BLaER1 treated with 17β-estradiol and CSF1 and Interleukin-3, amounts not matched to agents 10 nM and 100 nM (cell line): ENCODE data around the gene GNAT1.

ENCODE experiments used
- H3K27ac ChIP-seq, 11 experiments: shearing (Covaris generic); formaldehyde crosslinking; 2 replicates each; pipeline ENCODE4 v1.8.1; 2022
- H3K27me3 ChIP-seq, 11 experiments: shearing (Covaris generic); formaldehyde crosslinking; 2 replicates each; pipeline ENCODE4 v1.8.1; 2022
- H3K36me3 ChIP-seq, 11 experiments: shearing (Covaris generic); formaldehyde crosslinking; 2 replicates each; pipeline ENCODE4 v1.8.1; 2022
- H3K4me1 ChIP-seq, 10 experiments: shearing (Covaris generic); formaldehyde crosslinking; 2 replicates each; pipeline ENCODE4 v1.8.1; 2022
- H3K4me2 ChIP-seq, 11 experiments: shearing (Covaris generic); formaldehyde crosslinking; 2 replicates each; pipeline ENCODE4 v1.8.1; 2022
- H3K4me3 ChIP-seq, 10 experiments: shearing (Covaris generic); formaldehyde crosslinking; 2 replicates each; pipeline ENCODE4 v1.8.1; 2022
- H3K9ac ChIP-seq, 11 experiments: shearing (Covaris generic); formaldehyde crosslinking; 2 replicates each; pipeline ENCODE4 v1.8.1; 2022
- H3K9me3 ChIP-seq, 11 experiments: shearing (Covaris generic); formaldehyde crosslinking; replicated peaks in 1 of 11; 2 replicates each; pipeline ENCODE4 v1.8.1; 2022
- H4K20me1 ChIP-seq, 11 experiments: shearing (Covaris generic); formaldehyde crosslinking; 2 replicates each; pipeline ENCODE4 v1.8.1; 2022
- Cebpa-rat ChIP-seq, 11 experiments: shearing (Covaris generic); IDR thresholded peaks; 2 replicates each; pipeline ENCODE4 v1.8.1; 2022

Gene GNAT1

DNA sequence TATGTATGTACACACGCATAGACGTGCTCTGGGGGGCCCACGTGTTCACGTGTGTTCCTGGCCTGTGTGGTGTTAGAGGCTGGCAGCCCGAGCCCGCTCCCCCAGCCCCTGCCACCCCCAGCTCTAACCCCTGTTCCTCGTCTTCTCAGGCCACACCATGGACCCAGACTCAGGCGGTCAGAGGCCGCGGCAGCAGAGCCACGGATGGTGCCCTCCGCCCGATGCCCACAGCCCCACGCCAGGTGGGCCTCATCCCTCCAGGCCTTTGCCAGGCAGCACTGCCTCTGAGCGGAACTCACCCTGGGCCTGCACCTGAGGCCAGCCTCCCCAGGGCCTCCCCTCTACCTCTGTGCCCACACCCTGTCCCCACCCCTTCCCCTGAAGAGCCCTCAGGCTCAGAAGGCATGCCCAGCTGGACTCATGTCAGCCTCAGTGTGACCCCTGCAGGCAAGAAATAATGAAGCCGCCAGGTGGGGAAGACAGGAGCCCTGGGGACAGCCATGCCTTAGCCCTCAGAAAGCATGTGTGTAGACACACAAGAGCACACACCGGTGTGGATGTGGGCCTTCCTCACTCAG is 16.4 kb upstream of the GNAT1 start:
- peaks cover 0 to 44% (median 28%) of the 10 kb centered on the region in 11 experiments; a peak in 14 of 22 replicates for H3K36me3 ChIP-seq
- H3K27me3 ChIP-seq = no peaks in the 10 kb centered on the region
- H3K9ac ChIP-seq = no peak overlapping the region
- no peak overlapping the region for H3K27ac ChIP-seq
- no peaks in the 10 kb centered on the region for H3K9me3 ChIP-seq
- peaks cover 26 to 46% (median 45%) of the 10 kb centered on the region in 10 experiments for H3K4me1 ChIP-seq
- no peak for TF ChIP-seq Cebpa-rat (IDR thresholded peaks at IDR 0.05)
- H3K4me3 ChIP-seq = no peak overlapping the region
- H3K4me2 ChIP-seq = no peak overlapping the region
- peaks cover 0 to 37% (median 0%) of the 10 kb centered on the region in 11 experiments; a peak in 7 of 22 replicates for H4K20me1 ChIP-seq

DNA sequence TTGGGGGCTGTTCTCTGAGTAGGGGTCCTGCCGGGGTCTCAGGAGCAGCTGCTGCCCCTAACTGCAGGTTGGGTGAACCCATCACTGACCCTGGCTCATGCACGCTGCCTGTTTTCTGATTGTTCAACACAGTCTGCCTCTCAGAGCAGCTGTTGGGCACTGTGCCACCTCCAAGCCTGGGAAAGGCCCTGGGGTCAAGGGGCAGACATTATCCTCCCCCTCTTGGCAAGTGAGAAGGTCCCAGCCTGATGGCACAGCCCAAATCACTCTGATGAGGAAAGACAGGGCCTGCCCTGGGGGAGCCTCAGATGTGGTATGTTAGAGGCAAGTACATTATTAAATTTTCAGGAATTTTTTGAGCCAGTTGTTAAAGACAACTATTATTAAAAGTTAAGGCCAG is 14.1 kb upstream of the GNAT1 start:
- Histone ChIP-seq H3K9ac (no peak overlapping the region), H3K27ac (no peak overlapping the region), H3K4me3 (no peak overlapping the region), H3K27me3 (no peaks in the 10 kb centered on the region), H3K4me2 (no peak overlapping the region), H4K20me1 (peaks cover 0 to 19% (median 0%) of the 10 kb centered on the region in 11 experiments; a peak in 5 of 22 replicates), H3K9me3 (no peaks in the 10 kb centered on the region), H3K36me3 (peaks cover 0 to 56% (median 37%) of the 10 kb centered on the region in 11 experiments; a peak in 14 of 22 replicates), H3K4me1 (peaks cover 3 to 23% (median 22%) of the 10 kb centered on the region in 10 experiments; a peak in 18 of 20 replicates)
- no peak for TF ChIP-seq Cebpa-rat (IDR thresholded peaks at IDR 0.05)

DNA sequence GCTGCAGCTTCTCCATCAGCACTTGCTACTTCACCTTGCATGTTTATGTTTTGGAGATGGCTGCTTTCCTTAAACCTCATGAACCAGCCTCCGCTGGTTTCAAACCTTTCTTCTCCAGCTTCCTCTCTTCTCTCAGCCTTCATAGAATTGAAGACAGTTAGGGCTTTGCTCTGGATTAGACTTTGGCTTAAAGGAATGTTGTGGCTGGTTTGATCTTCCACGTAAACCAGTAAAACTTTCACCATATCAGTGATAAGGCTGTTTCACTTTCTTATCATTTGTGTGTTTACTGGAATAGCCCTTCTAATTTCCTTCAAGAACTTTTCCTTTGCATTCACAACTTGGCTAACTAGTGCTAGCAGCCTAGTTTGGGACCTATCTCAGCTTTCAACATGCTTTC is 11.7 kb upstream of the GNAT1 start:
- H3K4me1 ChIP-seq = peaks cover 0 to 5% (median 0%) of the 10 kb centered on the region in 10 experiments; a peak in 5 of 20 replicates
- peaks cover 0 to 66% (median 34%) of the 10 kb centered on the region in 11 experiments; a peak in 14 of 22 replicates for H3K36me3 ChIP-seq
- no peaks in the 10 kb centered on the region for H3K9me3 ChIP-seq
- H3K9ac ChIP-seq = no peak overlapping the region
- no peak for TF ChIP-seq Cebpa-rat (IDR thresholded peaks at IDR 0.05)
- no peak overlapping the region; a peak in 1 of 22 replicates for H3K4me2 ChIP-seq
- no peak overlapping the region for H3K4me3 ChIP-seq
- H3K27ac ChIP-seq = no peak overlapping the region
- H3K27me3 ChIP-seq = no peaks in the 10 kb centered on the region
- H4K20me1 ChIP-seq = no peaks in the 10 kb centered on the region; a peak in 2 of 22 replicates

DNA sequence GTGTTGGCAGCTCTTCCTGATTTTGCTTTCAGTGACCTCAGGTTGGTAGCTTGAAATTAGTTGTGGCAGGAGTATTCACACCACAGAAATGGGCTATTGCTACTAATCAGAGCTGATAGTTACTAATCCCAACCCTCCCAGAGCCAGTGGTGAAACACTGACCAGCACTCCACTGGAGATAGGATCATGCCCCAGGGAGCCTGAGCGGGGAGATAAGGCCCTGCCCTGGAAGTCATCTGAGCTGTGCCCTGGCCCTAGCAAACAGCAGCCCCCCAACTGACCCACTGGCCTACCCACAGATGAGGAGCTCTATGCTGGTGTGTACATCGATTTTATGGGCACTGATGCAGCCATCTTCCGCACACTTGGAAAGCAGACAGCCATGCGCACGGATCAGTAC is 9.4 kb upstream of the GNAT1 start:
- no peak overlapping the region for H3K27ac ChIP-seq
- H3K9me3 ChIP-seq = no peaks in the 10 kb centered on the region
- H3K9ac ChIP-seq = no peak overlapping the region
- no peaks in the 10 kb centered on the region for H3K27me3 ChIP-seq
- H3K36me3 ChIP-seq = peaks cover 0 to 67% (median 40%) of the 10 kb centered on the region in 11 experiments; a peak in 14 of 22 replicates
- no peak overlapping the region for H3K4me3 ChIP-seq
- H3K4me2 ChIP-seq = no peak overlapping the region
- H4K20me1 ChIP-seq = peaks cover 0 to 9% (median 0%) of the 10 kb centered on the region in 11 experiments; a peak in 2 of 22 replicates
- TF ChIP-seq Cebpa-rat (IDR thresholded peaks at IDR 0.05) = no peak
- peaks cover 0 to 5% (median 0%) of the 10 kb centered on the region in 10 experiments; a peak in 1 of 20 replicates for H3K4me1 ChIP-seq

DNA sequence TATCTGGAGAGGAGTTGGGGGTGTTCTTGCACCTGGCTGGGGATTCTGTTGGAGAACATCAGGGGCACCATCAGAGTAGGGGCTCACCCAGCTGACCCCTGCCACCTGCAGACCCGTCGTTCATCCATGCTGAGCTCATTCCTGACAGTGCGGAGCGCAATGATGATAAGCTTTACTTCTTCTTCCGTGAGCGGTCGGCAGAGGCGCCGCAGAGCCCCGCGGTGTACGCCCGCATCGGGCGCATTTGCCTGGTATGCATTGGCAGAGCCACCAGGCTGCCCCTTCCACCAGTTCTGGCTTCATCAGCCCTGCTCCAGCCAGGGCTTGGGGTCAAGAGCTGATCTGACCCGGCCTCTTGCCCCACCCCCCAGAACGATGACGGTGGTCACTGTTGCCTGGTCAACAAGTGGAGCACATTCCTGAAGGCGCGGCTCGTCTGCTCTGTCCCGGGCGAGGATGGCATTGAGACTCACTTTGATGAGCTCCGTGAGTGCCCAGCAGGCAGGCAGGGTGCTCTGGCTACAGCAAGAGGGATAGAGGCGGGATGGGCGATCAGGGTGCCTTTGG is 8.8 kb upstream of the GNAT1 start:
- Histone ChIP-seq H3K9ac (no peak overlapping the region), H3K36me3 (peaks cover 0 to 67% (median 34%) of the 10 kb centered on the region in 11 experiments; a peak in 14 of 22 replicates), H3K27me3 (no peaks in the 10 kb centered on the region)

DNA sequence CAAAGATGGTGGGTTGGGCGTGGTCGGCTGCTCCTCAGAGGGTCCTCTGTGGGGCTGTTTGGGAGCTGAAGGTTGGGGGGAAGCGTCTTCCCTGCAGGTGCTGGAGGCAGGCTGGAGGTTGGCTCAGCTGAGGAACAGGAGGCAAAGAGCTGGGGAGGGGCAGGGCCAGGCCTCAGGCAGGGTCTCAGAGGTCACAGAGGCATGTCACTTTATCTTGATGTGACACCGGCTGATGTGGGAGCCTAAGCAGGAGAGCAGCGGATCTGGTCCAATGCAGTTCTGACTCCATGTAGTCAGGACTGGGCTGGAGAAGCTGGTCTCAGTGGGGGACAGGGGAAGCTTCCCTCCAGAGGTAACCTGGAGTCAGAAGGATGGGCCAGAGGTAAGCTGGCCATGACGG is 7.7 kb upstream of the GNAT1 start:
- no peaks in the 10 kb centered on the region for H3K9me3 ChIP-seq

More for the DNA sequence above, 8.8 kb upstream of the GNAT1 start:
- Histone ChIP-seq H3K4me3 (no peak overlapping the region), H3K27ac (no peak overlapping the region), H3K4me2 (no peak overlapping the region), H3K9me3 (no peaks in the 10 kb centered on the region), H3K4me1 (peaks cover 0 to 5% (median 0%) of the 10 kb centered on the region in 10 experiments; a peak in 1 of 20 replicates), H4K20me1 (peaks cover 0 to 9% (median 0%) of the 10 kb centered on the region in 11 experiments; a peak in 2 of 22 replicates)
- TF ChIP-seq Cebpa-rat (IDR thresholded peaks at IDR 0.05) = no peak

DNA sequence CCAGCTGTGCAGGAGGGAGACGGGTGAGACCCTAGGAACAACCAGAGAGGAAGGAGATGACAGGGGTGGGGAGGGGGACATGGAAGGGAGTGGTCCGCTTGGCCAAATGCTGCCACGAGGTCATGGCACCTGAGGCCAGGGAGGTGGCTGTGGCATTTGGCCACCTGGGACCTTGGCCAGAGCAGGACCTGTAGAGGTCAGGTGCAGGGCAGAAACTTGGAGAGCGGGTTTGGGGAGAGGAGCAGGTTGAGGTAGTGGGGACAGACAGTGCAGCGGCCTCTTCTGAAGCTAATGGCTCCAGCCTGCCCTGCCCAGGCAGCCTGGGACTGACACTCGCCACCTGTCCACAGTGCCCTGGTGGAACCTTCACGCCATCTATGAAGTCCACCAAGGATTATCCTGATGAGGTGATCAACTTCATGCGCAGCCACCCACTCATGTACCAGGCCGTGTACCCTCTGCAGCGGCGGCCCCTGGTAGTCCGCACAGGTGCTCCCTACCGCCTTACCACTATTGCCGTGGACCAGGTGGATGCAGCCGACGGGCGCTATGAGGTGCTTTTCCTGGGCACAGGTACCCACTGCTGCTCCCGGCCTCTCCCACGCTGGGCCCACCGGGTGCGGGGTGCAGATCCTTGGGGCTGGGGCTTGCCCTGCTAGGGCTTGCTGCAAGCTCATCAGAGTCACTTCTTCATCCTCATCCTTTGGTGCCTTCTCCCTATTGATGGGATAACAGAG is 7.0 kb upstream of the GNAT1 start:
- TF ChIP-seq Cebpa-rat (IDR thresholded peaks at IDR 0.05) = no peak
- Histone ChIP-seq H3K4me3 (no peak overlapping the region), H3K9ac (no peak overlapping the region), H3K4me2 (no peak overlapping the region), H3K27ac (no peak overlapping the region), H3K9me3 (no peaks in the 10 kb centered on the region), H3K4me1 (peaks cover 4 to 13% (median 11%) of the 10 kb centered on the region in 10 experiments; a peak in 19 of 20 replicates), H4K20me1 (peaks cover 0 to 14% (median 0%) of the 10 kb centered on the region in 11 experiments; a peak in 3 of 22 replicates), H3K27me3 (no peaks in the 10 kb centered on the region), H3K36me3 (peaks cover 0 to 66% (median 33%) of the 10 kb centered on the region in 11 experiments; a peak in 13 of 22 replicates)

More for the DNA sequence above, 7.7 kb upstream of the GNAT1 start:
- H3K4me1 ChIP-seq = peaks cover 0 to 6% (median 5%) of the 10 kb centered on the region in 10 experiments; a peak in 19 of 20 replicates
- H3K27ac ChIP-seq = no peak overlapping the region
- no peak overlapping the region for H3K4me3 ChIP-seq
- H3K36me3 ChIP-seq = peaks cover 0 to 66% (median 33%) of the 10 kb centered on the region in 11 experiments; a peak in 13 of 22 replicates
- no peaks in the 10 kb centered on the region for H3K27me3 ChIP-seq
- no peak overlapping the region for H3K9ac ChIP-seq
- no peak overlapping the region for H3K4me2 ChIP-seq
- no peak for TF ChIP-seq Cebpa-rat (IDR thresholded peaks at IDR 0.05)
- peaks cover 0 to 10% (median 0%) of the 10 kb centered on the region in 11 experiments; a peak in 2 of 22 replicates for H4K20me1 ChIP-seq

DNA sequence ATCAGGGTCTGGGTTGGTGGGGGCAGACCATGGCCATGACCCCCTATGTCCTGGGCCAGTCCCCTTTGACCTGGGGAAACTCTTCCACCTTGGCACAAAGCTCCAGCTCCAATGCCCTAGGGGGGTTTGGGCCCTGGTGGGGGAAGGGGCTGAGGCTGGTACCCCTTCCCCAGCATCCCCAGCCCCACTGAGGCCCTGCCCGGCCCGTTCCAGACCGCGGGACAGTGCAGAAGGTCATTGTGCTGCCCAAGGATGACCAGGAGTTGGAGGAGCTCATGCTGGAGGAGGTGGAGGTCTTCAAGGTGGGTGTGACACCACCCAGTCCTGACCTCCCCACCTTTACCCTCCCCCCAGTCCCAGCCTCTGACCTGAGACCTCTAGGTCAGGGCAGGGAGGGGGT is 6.2 kb upstream of the GNAT1 start:
- H3K4me2 ChIP-seq = no peak overlapping the region
- no peak overlapping the region for H3K9ac ChIP-seq
- TF ChIP-seq Cebpa-rat (IDR thresholded peaks at IDR 0.05) = no peak
- no peaks in the 10 kb centered on the region for H3K27me3 ChIP-seq
- H3K4me1 ChIP-seq = peaks cover 8 to 19% (median 14%) of the 10 kb centered on the region in 10 experiments
- H3K9me3 ChIP-seq = no peaks in the 10 kb centered on the region
- H3K27ac ChIP-seq = no peak overlapping the region
- H3K36me3 ChIP-seq = peaks cover 0 to 64% (median 33%) of the 10 kb centered on the region in 11 experiments; a peak in 13 of 22 replicates
- H4K20me1 ChIP-seq = peaks cover 0 to 19% (median 0%) of the 10 kb centered on the region in 11 experiments; a peak in 3 of 22 replicates
- no peak overlapping the region for H3K4me3 ChIP-seq

DNA sequence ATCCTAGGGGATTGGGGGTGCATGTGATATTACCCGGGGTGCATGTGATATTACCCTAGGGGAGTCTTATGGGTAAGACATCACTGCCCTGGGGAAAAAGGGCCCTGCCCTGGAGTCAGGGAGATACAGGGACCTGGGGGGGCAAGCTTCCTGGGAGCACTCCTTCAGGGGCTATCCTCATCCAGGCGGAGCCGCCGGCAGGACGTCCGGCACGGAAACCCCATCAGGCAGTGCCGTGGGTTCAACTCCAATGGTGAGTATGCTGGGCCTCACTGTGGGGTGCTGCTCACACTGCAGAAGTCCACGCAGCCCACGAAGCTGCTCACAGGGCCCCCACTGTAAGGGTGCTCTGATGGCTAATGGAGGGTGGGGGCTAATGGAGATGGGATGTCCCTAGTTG is 5.3 kb upstream of the GNAT1 start:
- Histone ChIP-seq H3K9ac (no peak overlapping the region), H3K27me3 (no peaks in the 10 kb centered on the region), H3K27ac (no peak overlapping the region), H3K4me1 (peaks cover 15 to 28% (median 19%) of the 10 kb centered on the region in 10 experiments), H3K4me3 (no peak overlapping the region), H3K4me2 (no peak overlapping the region), H3K36me3 (peaks cover 0 to 59% (median 33%) of the 10 kb centered on the region in 11 experiments; a peak in 13 of 22 replicates), H4K20me1 (peaks cover 0 to 19% (median 0%) of the 10 kb centered on the region in 11 experiments; a peak in 3 of 22 replicates), H3K9me3 (no peaks in the 10 kb centered on the region)
- no peak for TF ChIP-seq Cebpa-rat (IDR thresholded peaks at IDR 0.05)
